ENCODE results near the gene RMC1. TPM values are rescaled to one million over a fixed set of nuclear protein-coding genes. Genes with fewer than 3 reads are reported as not detected.
A peak's percentile ranks its signal among the peaks of the same experiment; 100 is the strongest.

Gene RMC1
- total RNA-seq, 4 donors from 2014 or later: 19.7 to 30.6 (median 23.8) TPM

DNA sequence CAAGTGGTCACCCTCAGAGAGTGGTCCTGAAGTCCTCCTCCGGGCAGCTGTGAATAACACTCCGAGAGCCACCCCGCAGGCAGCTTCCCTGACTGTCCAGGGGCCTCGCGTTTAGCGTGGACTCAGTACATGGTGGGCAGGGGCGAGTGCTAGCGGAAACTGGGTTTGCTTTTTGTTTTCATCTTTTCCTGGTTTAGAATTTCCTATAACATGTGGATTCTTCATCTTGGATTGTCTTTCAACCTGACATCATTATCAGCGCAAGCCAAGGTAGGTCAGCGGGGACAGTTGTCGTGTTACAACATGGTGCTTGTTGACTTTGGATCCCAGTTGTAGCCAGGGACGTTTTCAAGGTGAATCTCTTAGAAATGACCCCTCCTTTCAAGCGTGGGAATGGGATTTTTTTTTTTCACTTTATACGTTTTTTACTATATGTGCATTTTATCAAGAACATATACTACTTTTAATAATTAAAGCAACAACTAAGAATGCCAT is 20.9 kb downstream of the RMC1 start:
- TF ChIP-seq, protein P1, sequence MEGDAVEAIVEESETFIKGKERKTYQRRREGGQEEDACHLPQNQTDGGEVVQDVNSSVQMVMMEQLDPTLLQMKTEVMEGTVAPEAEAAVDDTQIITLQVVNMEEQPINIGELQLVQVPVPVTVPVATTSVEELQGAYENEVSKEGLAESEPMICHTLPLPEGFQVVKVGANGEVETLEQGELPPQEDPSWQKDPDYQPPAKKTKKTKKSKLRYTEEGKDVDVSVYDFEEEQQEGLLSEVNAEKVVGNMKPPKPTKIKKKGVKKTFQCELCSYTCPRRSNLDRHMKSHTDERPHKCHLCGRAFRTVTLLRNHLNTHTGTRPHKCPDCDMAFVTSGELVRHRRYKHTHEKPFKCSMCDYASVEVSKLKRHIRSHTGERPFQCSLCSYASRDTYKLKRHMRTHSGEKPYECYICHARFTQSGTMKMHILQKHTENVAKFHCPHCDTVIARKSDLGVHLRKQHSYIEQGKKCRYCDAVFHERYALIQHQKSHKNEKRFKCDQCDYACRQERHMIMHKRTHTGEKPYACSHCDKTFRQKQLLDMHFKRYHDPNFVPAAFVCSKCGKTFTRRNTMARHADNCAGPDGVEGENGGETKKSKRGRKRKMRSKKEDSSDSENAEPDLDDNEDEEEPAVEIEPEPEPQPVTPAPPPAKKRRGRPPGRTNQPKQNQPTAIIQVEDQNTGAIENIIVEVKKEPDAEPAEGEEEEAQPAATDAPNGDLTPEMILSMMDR (IDR thresholded peaks at IDR 0.05): no peak
- no peak for ATAC-seq (ENCODE audit: low FRiP score)
- no peak for DNase-seq (ENCODE audit: low spot score)

- TF ChIP-seq, protein P1 (IDR thresholded peaks at IDR 0.05): no peak
- DNase-seq (ENCODE audit: low spot score) (no peak), ATAC-seq (ENCODE audit: low FRiP score) (no peak)
Observed at GRCh38 chr18:23526501-23527063, 23.3 kb downstream of the RMC1 start.

GRCh38 chr18:23528580-23529472 is 25.5 kb downstream of the RMC1 start:
- peak; percentile 25 for ATAC-seq (ENCODE audit: low FRiP score)
- no peak for DNase-seq (ENCODE audit: low spot score)
- TF ChIP-seq, protein P1 (IDR thresholded peaks at IDR 0.05): no peak

- peak; percentile 56 for ATAC-seq (ENCODE audit: low FRiP score)
- TF ChIP-seq, protein P1 (IDR thresholded peaks at IDR 0.05): no peak
- DNase-seq (ENCODE audit: low spot score): no peak
Observed at GRCh38 chr18:23529604-23530003, 26.3 kb downstream of the RMC1 start.

- TF ChIP-seq, protein P1 (IDR thresholded peaks at IDR 0.05): no peak
- no peak for ATAC-seq (ENCODE audit: low FRiP score)
- no peak for DNase-seq (ENCODE audit: low spot score)
Observed at GRCh38 chr18:23530195-23530594, 26.9 kb downstream of the RMC1 start.

DNA sequence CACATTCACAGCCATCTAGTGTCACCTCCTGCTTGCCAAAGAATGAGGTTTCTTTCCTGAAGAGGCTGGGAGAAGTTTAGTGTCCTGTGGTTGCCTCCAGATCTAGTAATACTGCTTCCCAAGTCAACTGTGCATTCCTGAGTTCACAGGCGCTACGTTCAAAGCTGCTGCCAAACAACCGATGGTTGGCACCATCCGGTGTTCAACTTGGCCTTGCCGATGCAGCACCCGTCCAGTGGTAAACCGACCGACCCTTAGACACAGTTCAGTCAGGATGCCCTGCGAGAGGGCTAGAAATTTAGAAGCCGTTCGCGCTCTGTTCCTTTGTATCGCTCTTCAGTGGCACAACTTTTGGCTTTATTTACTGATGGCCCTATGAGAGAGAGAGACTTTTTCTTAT is 28.6 kb downstream of the RMC1 start:
- ATAC-seq (ENCODE audit: low FRiP score): no peak
- TF ChIP-seq, protein P1 (IDR thresholded peaks at IDR 0.05): no peak
- no peak for DNase-seq (ENCODE audit: low spot score)
